ENCODE results near the gene ZFP36L2. TPM values are rescaled to one million over a fixed set of nuclear protein-coding genes. Genes with fewer than 3 reads are reported as not detected.

Gene ZFP36L2
- total and polyA plus RNA-seq, 2 experiments from 2014 or later = 37.9 to 38.4 TPM

DNA sequence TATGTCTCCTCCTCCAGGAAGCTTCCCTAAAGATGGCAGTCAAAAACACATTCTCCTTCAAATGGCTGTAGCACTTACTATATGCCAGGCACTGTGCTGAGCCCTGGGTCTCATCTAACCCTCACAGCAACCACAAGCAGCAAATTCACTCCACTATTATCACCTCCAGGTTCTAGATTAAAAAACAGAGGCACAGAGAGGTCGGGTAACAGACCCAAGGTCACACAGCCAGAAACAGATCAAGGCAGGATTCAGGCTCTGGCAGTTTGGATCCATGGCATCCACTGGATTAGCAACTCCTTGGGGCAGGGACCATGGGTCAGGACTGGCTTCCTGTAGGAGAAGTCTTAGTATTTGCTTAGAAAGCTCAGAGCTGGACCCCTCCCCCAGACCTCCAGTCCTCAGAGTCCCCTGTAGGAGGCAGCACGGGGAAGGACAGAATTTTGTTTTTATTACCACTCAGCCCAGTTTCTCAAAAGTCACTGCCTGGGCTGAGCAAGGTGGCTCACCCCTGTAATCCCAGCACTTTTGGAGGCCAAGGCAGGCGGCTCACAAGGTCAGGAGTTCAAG, 34.4 kb downstream of the ZFP36L2 start (continued):
- TF ChIP-seq, protein P1, sequence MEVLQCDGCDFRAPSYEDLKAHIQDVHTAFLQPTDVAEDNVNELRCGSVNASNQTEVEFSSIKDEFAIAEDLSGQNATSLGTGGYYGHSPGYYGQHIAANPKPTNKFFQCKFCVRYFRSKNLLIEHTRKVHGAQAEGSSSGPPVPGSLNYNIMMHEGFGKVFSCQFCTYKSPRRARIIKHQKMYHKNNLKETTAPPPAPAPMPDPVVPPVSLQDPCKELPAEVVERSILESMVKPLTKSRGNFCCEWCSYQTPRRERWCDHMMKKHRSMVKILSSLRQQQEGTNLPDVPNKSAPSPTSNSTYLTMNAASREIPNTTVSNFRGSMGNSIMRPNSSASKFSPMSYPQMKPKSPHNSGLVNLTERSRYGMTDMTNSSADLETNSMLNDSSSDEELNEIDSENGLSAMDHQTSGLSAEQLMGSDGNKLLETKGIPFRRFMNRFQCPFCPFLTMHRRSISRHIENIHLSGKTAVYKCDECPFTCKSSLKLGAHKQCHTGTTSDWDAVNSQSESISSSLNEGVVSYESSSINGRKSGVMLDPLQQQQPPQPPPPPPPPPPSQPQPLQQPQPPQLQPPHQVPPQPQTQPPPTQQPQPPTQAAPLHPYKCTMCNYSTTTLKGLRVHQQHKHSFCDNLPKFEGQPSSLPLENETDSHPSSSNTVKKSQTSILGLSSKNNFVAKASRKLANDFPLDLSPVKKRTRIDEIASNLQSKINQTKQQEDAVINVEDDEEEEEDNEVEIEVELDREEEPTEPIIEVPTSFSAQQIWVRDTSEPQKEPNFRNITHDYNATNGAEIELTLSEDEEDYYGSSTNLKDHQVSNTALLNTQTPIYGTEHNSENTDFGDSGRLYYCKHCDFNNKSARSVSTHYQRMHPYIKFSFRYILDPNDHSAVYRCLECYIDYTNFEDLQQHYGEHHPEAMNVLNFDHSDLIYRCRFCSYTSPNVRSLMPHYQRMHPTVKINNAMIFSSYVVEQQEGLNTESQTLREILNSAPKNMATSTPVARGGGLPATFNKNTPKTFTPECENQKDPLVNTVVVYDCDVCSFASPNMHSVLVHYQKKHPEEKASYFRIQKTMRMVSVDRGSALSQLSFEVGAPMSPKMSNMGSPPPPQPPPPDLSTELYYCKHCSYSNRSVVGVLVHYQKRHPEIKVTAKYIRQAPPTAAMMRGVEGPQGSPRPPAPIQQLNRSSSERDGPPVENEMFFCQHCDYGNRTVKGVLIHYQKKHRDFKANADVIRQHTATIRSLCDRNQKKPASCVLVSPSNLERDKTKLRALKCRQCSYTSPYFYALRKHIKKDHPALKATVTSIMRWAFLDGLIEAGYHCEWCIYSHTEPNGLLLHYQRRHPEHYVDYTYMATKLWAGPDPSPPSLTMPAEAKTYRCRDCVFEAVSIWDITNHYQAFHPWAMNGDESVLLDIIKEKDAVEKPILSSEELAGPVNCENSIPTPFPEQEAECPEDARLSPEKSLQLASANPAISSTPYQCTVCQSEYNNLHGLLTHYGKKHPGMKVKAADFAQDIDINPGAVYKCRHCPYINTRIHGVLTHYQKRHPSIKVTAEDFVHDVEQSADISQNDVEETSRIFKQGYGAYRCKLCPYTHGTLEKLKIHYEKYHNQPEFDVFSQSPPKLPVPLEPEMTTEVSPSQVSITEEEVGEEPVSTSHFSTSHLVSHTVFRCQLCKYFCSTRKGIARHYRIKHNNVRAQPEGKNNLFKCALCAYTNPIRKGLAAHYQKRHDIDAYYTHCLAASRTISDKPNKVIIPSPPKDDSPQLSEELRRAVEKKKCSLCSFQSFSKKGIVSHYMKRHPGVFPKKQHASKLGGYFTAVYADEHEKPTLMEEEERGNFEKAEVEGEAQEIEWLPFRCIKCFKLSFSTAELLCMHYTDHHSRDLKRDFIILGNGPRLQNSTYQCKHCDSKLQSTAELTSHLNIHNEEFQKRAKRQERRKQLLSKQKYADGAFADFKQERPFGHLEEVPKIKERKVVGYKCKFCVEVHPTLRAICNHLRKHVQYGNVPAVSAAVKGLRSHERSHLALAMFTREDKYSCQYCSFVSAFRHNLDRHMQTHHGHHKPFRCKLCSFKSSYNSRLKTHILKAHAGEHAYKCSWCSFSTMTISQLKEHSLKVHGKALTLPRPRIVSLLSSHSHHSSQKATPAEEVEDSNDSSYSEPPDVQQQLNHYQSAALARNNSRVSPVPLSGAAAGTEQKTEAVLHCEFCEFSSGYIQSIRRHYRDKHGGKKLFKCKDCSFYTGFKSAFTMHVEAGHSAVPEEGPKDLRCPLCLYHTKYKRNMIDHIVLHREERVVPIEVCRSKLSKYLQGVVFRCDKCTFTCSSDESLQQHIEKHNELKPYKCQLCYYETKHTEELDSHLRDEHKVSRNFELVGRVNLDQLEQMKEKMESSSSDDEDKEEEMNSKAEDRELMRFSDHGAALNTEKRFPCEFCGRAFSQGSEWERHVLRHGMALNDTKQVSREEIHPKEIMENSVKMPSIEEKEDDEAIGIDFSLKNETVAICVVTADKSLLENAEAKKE (CRISPR knock-in tag; IDR thresholded peaks at IDR 0.05) = no peak
- no peak for TF ChIP-seq EZH2 (IDR thresholded peaks at IDR 0.05; ENCODE audit: low read depth, unreplicated experiment)

DNA sequence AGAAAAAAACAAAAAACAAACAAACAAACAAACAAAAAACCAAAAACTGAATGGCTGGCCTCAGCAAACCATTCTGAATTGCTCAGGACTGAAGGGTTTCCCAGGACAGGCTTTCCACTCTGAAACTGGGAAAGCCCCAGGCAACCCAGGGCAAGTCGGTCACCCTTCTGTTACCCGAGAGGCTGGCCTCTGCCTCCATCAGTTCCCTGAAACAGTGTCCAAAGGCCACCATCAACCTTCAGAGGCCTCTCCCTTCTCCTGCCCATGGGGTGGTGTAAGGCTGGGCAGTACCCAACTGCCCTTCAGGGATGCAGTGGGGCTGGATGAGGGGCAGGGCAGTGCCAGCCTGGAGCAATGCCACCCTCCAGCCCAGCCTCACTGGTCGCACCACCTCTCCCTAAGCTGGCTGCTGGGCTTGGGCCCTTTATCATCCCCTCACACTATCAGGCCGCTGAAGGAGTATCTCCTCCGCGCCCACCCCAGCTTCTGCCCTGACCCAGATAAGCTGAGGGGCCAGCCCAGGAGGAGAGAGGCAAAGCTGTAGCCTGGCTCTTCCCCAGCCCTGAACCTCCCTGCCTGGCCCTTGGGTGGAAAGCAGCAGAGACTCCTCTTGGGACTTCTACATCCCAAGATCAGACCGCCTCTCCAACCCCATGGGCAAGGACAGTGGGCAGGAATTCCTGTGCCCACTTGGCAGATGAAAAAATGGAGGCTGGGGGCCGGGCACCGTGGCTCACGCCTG, 35.9 kb downstream of the ZFP36L2 start:
- H3K27ac Mint-ChIP-seq = no peak overlapping the region; the same call in 1 of the 2 replicates
- Histone ChIP-seq H3K27me3 (ENCODE audit: insufficient read depth) (no peaks in the 10 kb centered on the region), H3K4me2 (no peak overlapping the region), H3K79me2 (replicated peaks; ENCODE audit: insufficient read depth) (no peaks in the 10 kb centered on the region), H3K4me3 (no peak overlapping the region), H3F3A (replicated peaks; ENCODE audit: low read depth) (no peaks in the 10 kb centered on the region), H4K20me1 (replicated peaks; ENCODE audit: insufficient read depth) (no peaks in the 10 kb centered on the region), H3K36me3 (ENCODE audit: insufficient read depth) (no peaks in the 10 kb centered on the region), H3K27ac (ENCODE audit: low read depth) (no peak overlapping the region), H3K9me2 (ENCODE audit: insufficient read depth) (no peaks in the 10 kb centered on the region), H3K4me1 (ENCODE audit: insufficient read depth) (peaks cover 19% of the 10 kb centered on the region; the same call in 1 of the 2 replicates), H2AFZ (no peak overlapping the region)
- no peaks in the 10 kb centered on the region for H3K36me3 Mint-ChIP-seq (ENCODE audit: low read depth)
- peaks cover 20% of the 10 kb centered on the region for H3K27me3 Mint-ChIP-seq (ENCODE audit: insufficient read depth, low read depth, poor library complexity)
- peaks cover 33% of the 10 kb centered on the region for H3K4me1 Mint-ChIP-seq
- ATAC-seq = no peak
- DNase-seq (ENCODE audit: low spot score) = no peak
- no peak overlapping the region for H3K4me3 Mint-ChIP-seq
- no peaks in the 10 kb centered on the region; the same call in 1 of the 3 replicates for H3K9me3 Mint-ChIP-seq
- TF ChIP-seq STAT1 (IDR thresholded peaks at IDR 0.05; ENCODE audit: unreplicated experiment) = no peak
- TF ChIP-seq, protein P2, sequence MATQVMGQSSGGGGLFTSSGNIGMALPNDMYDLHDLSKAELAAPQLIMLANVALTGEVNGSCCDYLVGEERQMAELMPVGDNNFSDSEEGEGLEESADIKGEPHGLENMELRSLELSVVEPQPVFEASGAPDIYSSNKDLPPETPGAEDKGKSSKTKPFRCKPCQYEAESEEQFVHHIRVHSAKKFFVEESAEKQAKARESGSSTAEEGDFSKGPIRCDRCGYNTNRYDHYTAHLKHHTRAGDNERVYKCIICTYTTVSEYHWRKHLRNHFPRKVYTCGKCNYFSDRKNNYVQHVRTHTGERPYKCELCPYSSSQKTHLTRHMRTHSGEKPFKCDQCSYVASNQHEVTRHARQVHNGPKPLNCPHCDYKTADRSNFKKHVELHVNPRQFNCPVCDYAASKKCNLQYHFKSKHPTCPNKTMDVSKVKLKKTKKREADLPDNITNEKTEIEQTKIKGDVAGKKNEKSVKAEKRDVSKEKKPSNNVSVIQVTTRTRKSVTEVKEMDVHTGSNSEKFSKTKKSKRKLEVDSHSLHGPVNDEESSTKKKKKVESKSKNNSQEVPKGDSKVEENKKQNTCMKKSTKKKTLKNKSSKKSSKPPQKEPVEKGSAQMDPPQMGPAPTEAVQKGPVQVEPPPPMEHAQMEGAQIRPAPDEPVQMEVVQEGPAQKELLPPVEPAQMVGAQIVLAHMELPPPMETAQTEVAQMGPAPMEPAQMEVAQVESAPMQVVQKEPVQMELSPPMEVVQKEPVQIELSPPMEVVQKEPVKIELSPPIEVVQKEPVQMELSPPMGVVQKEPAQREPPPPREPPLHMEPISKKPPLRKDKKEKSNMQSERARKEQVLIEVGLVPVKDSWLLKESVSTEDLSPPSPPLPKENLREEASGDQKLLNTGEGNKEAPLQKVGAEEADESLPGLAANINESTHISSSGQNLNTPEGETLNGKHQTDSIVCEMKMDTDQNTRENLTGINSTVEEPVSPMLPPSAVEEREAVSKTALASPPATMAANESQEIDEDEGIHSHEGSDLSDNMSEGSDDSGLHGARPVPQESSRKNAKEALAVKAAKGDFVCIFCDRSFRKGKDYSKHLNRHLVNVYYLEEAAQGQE (IDR thresholded peaks at IDR 0.05; ENCODE audit: unreplicated experiment) = no peak
- no peak for TF ChIP-seq POLR2AphosphoS5 (IDR thresholded peaks at IDR 0.05; ENCODE audit: low read depth)
- no peak for TF ChIP-seq ZNF114 (CRISPR knock-in tag; IDR thresholded peaks at IDR 0.05)
- no peak for TF ChIP-seq CREB1 (CRISPR knock-in tag; IDR thresholded peaks at IDR 0.05; ENCODE audit: low read depth)
- TF ChIP-seq, protein P3, sequence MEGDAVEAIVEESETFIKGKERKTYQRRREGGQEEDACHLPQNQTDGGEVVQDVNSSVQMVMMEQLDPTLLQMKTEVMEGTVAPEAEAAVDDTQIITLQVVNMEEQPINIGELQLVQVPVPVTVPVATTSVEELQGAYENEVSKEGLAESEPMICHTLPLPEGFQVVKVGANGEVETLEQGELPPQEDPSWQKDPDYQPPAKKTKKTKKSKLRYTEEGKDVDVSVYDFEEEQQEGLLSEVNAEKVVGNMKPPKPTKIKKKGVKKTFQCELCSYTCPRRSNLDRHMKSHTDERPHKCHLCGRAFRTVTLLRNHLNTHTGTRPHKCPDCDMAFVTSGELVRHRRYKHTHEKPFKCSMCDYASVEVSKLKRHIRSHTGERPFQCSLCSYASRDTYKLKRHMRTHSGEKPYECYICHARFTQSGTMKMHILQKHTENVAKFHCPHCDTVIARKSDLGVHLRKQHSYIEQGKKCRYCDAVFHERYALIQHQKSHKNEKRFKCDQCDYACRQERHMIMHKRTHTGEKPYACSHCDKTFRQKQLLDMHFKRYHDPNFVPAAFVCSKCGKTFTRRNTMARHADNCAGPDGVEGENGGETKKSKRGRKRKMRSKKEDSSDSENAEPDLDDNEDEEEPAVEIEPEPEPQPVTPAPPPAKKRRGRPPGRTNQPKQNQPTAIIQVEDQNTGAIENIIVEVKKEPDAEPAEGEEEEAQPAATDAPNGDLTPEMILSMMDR (conservative IDR thresholded peaks at IDR 0.05; ENCODE audit: low read depth in 2 of 2) = no peak

Data from GM23338 (cell line).